IPS-15b (cell line): ENCODE results near the gene MCM6.
"Not testable (repeated sequence)": the region's sequence is repeated elsewhere in the genome, so short reads cannot be mapped to it uniquely, and the experiment has no call there.

Experiments
- H3K27me3 ChIP-seq: one replicate; pipeline ENCODE4 v1.6.1; 2013; ENCODE audit warnings: low read length; ENCODE audit not compliant: control insufficient read depth, insufficient read depth
- H3K36me3 ChIP-seq: one replicate; pipeline ENCODE4 v1.6.1; 2013; ENCODE audit warnings: low read length; ENCODE audit not compliant: control insufficient read depth, insufficient read depth
- H3K4me1 ChIP-seq: one replicate; pipeline ENCODE4 v1.6.1; 2013; ENCODE audit warnings: mild to moderate bottlenecking, low read length; ENCODE audit not compliant: control insufficient read depth, insufficient read depth
- H3K4me3 ChIP-seq: one replicate; pipeline ENCODE4 v1.5.1; 2013; ENCODE audit warnings: low read depth, low read length
- H3K9ac ChIP-seq: one replicate; pipeline ENCODE4 v1.6.1; 2013; ENCODE audit warnings: low read depth, mild to moderate bottlenecking, low read length
- H3K9me3 ChIP-seq: one replicate; pipeline ENCODE4 v1.6.1; 2013; ENCODE audit warnings: mild to moderate bottlenecking, low read length; ENCODE audit not compliant: control insufficient read depth, insufficient read depth

The MCM6 gene

DNA sequence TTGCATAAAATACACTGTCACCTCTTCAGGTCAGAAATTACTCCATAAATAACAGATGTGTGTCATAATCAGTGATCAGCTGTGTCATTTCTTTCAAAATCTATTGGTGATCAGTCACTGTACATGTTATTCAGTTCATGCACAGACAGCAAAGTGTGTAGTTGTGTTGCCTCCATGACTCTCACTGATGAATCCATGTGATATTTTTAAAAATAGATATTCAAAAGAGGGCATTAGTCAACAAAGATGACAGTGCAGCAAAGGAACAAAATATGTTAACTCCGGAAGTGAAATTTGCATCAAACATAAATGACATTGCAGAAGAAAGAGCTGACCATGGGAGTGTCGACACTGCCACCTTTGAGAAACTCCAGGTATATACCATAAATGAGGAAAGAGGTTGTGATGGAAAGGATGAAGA is 17.1 kb upstream of the MCM6 start:
- H3K36me3 ChIP-seq: no peaks in the 10 kb centered on the region
- no peak overlapping the region for H3K9ac ChIP-seq
- H3K27me3 ChIP-seq: no peaks in the 10 kb centered on the region
- peaks cover 5% of the 10 kb centered on the region for H3K4me1 ChIP-seq
- no peak overlapping the region for H3K4me3 ChIP-seq
- no peaks in the 10 kb centered on the region for H3K9me3 ChIP-seq

DNA sequence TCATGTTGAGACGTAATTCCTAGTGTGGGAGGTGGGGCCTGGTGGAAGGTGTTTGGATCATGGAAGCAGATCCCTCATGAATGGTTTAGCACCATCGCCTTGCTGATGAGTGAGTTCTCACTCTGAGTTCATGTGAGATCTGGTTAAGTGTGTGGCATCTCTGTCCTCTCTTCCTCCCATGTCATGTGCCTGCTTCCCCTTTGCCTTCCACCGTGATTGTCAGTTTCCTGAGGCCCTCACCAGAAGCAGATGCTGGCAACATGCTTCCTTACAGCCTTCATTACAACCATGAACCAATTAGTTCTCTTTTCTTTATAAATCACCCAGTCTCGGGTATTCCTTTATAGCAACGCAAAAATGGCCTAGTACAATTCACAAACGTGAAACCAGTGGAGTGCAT is 14.6 kb upstream of the MCM6 start:
- Histone ChIP-seq H3K9ac (no peak overlapping the region), H3K4me1 (peaks cover 5% of the 10 kb centered on the region), H3K9me3 (no peaks in the 10 kb centered on the region), H3K4me3 (no peak overlapping the region), H3K27me3 (no peaks in the 10 kb centered on the region), H3K36me3 (no peaks in the 10 kb centered on the region)

DNA sequence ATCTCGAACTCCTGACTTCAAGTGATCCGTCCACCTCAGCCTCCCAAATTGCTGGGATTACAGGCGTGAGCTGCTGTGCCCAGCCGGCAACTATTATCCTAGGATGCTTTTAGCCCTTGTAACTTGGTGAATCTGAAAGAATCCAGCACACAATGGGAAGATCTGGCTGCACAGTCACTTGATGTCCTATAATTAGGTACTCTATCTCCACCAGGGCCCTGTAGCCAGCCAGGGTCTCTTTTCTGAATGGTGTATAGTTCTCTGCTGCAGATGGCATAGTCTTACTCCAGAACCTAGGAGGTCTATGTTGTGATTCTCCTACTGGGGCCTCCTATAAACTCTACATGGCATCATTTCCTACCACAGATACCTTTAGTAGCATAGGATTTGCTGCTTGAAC is 13.9 kb upstream of the MCM6 start:
- H3K9me3 ChIP-seq: no peaks in the 10 kb centered on the region
- no peak overlapping the region for H3K9ac ChIP-seq
- no peaks in the 10 kb centered on the region for H3K27me3 ChIP-seq
- no peaks in the 10 kb centered on the region for H3K36me3 ChIP-seq
- H3K4me1 ChIP-seq: peaks cover 5% of the 10 kb centered on the region
- H3K4me3 ChIP-seq: no peak overlapping the region

DNA sequence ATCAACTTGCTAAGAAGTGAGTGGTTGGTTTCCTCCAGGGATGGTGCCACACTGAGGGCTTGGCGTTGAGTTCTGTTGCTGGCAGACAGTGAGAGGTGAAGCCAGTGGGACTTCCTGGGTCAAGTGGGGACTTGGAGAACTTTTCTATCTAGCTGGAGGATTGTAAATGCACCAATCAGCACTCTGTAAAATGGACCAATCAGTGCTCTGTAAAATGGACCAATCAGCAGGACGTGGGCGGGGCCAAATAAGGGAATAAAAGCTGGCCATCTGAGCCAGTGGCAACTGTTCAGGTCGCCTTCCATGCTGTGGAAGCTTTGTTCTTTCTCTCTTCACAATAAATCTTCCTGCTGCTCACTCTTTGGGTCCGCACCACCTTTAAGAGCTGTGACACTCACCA is 12.3 kb upstream of the MCM6 start:
- H3K9me3 ChIP-seq, H3K27me3 ChIP-seq, H3K9ac ChIP-seq, H3K4me3 ChIP-seq, H3K36me3 ChIP-seq, H3K4me1 ChIP-seq: not testable (repeated sequence)

DNA sequence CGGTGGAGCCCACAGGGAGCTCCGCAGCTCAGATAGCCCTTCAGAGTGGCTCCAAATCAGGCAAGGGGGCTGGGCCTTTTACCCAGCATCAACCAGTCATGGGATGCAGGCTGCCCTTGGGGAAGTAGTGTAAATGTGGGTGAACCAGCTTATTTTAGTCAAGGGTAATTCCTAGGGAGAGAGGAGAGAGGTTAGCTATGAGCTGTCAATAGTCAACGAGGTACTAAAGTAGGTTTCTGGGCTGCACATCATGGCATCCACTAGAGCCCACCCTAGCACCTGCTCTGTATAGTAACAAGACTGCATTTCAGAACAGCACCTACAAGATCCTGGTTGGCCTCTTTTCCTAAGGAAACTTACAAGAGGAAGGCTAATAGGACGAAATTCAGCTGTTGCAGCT is 9.5 kb upstream of the MCM6 start:
- Histone ChIP-seq H3K36me3 (no peaks in the 10 kb centered on the region), H3K4me1 (peaks cover 4% of the 10 kb centered on the region), H3K4me3 (no peak overlapping the region), H3K9ac (no peak overlapping the region), H3K9me3 (no peaks in the 10 kb centered on the region), H3K27me3 (no peaks in the 10 kb centered on the region)

DNA sequence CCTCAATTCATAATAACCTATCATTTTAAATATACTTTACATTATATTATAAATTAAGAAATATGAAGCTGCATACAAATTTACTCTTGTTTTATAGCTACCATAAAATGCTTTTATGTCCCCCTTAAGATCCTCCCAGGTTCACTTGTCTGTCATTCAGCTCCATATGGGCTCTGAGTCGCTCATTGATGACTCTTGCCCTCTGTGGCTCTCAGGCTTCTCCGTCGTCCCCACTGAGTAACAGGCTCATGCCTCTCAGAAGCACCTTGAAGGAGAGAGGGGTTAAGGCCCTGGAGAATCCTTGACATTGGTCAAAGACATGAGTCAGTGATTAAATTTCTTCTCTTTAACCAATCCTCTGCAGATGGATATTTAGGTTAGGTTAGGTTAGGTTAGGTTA is 6.2 kb upstream of the MCM6 start:
- H3K9ac ChIP-seq: no peak overlapping the region
- H3K27me3 ChIP-seq: no peaks in the 10 kb centered on the region
- H3K9me3 ChIP-seq: no peaks in the 10 kb centered on the region
- H3K4me1 ChIP-seq: peaks cover 2% of the 10 kb centered on the region
- no peak overlapping the region for H3K4me3 ChIP-seq
- H3K36me3 ChIP-seq: no peaks in the 10 kb centered on the region

DNA sequence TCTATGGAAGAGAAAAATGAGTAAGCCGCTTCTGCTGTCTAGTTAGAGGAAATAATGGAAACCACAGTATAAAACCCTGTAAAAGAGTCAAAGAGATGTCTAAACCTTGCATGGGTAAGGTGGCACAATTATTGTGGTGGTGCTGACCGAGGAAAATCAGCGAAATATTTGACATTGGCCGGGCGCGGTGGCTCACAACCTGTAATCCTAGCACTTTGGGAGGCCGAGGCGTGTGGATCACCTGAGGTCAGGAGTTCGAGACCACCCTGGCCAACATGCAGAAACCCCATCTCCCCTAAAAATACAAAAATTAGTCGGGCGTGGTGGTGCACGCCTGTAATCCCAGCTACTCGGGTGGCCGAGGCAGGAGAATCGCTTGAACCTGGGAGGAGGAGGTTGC is 527 bp upstream of the MCM6 start:
- not testable (repeated sequence) for H3K4me1 ChIP-seq, H3K36me3 ChIP-seq, H3K27me3 ChIP-seq, H3K9me3 ChIP-seq, H3K9ac ChIP-seq
- H3K4me3 ChIP-seq: peak overlapping the region; percentile 50

DNA sequence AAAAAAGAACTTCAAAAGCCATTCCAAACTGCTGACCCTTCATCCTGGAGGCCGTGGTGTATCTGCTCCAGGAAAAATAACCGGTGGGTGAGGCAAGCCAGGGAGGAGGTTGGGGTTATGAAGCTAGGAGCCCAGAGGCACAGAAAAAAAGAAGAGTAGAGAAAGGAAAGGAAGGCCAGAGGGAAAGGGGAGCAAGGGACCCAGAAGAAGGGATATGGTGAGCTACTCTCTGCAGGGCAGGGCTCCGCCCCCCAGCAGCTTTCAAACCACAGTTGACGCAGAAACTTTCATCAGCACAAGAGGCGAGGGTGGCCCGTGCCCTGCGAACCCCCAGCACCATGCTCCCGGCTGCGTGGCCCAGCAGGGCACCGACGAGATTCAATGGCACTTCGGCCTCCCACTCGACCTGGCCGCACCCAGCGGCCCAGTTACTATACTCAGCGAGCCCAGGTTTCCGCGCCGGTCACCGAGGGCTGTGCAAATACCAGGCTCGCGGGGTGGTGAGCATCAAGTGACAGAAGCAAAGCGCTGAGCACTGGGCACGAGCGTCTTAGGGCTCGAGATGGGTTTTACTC is 665 bp downstream of the MCM6 start:
- no peaks in the 10 kb centered on the region for H3K27me3 ChIP-seq
- H3K4me3 ChIP-seq: peak overlapping the region; percentile 84
- H3K4me1 ChIP-seq: peaks cover 6% of the 10 kb centered on the region
- H3K9me3 ChIP-seq: no peaks in the 10 kb centered on the region
- H3K36me3 ChIP-seq: no peaks in the 10 kb centered on the region
- H3K9ac ChIP-seq: peak overlapping the region; percentile 87

DNA sequence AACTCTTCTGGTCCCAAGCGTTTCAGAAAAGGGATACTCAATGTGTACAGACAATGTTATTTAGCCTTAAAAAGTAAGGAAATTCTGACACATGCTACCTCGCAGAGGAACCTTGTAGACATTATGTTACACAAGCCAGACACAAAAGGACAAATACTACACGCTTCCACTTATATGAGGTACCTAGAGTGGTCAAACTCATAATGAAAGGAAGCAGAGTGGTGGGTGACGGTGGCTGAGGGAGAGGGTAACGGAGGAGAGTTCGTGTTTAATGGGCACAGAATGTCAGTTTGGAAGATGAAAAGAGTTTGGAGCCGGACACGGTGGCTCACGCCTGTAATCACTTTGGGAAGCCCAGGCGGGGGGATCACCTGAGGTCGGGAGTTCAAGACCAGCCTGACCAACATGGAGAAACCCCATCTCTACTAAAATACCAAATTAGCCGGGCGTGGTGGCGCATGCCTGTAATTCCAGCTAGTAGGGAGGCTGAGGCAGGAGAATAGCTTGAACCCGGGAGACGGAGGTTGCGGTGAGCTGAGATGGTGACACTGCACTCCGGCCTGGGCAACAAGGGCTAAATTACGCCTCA is 1.4 kb downstream of the MCM6 start:
- no peaks in the 10 kb centered on the region for H3K27me3 ChIP-seq
- H3K9me3 ChIP-seq: no peaks in the 10 kb centered on the region
- peaks cover 6% of the 10 kb centered on the region for H3K4me1 ChIP-seq
- H3K9ac ChIP-seq: no peak overlapping the region
- no peaks in the 10 kb centered on the region for H3K36me3 ChIP-seq
- H3K4me3 ChIP-seq: peak overlapping the region; percentile 84

DNA sequence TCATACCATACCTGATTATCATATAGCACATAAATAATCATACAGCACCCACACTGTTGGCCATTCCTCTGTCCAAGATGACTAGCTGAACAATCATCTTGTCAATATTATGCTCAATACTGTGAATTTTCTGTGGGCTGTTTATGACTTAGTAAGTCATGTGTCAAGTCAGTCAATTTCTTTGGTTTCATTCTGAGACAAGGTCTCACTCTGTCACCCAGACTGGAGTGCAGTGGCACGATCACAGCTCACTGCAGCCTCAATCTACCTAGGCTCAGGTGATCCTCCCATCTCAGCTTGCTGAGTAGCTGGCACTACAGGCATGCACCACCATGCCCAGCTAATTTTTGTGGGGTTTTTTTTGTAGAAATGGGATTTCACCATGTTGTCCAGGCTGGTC is 5.7 kb downstream of the MCM6 start:
- no peaks in the 10 kb centered on the region for H3K27me3 ChIP-seq
- no peak overlapping the region for H3K4me3 ChIP-seq
- no peak overlapping the region for H3K9ac ChIP-seq
- H3K4me1 ChIP-seq: peaks cover 6% of the 10 kb centered on the region
- H3K9me3 ChIP-seq: no peaks in the 10 kb centered on the region
- H3K36me3 ChIP-seq: peaks cover 12% of the 10 kb centered on the region

DNA sequence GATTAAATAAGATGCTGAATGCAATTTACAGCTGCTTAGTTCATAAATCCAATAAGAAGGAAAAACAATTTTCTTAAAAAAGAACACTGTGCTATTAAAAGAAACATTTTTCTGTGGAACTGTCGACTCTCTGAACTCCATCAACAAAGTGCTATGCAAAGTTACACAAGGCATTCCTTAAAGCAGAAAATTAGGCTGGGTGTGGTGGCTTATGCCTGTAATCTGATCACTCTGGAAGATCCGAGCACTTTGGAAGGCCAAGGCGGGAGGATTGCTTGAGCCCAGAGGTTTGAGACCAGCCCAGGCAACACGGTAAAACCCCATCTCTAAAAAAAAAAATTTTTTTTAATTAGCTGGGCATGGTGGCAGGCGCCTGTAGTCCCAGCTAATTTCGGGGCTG is 13.0 kb downstream of the MCM6 start:
- H3K9ac ChIP-seq: no peak overlapping the region
- no peaks in the 10 kb centered on the region for H3K4me1 ChIP-seq
- H3K36me3 ChIP-seq: peaks cover 37% of the 10 kb centered on the region
- H3K4me3 ChIP-seq: no peak overlapping the region
- H3K27me3 ChIP-seq: no peaks in the 10 kb centered on the region
- H3K9me3 ChIP-seq: no peaks in the 10 kb centered on the region

DNA sequence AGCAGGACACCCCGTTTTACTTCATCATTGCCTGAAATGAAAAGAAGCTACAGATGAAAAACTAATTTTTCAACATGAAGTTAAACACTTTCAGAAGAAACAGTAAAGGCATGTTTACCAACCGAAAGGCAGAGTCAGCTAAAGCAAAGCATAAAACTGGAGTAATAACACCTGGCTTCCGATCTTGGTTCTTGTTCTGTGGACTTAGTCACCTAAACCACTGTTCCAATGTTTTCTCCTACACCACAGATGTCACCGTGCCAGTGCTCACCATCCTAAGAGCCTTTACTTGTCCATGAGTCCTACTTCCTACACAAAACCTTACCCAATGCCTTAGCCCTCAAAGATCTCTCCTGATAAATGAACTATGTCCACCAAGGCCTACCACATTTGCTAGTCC is 13.5 kb downstream of the MCM6 start:
- Histone ChIP-seq H3K4me3 (no peak overlapping the region), H3K9me3 (no peaks in the 10 kb centered on the region), H3K36me3 (peaks cover 34% of the 10 kb centered on the region), H3K9ac (no peak overlapping the region), H3K4me1 (no peaks in the 10 kb centered on the region), H3K27me3 (no peaks in the 10 kb centered on the region)
